ENCODE results near the gene SLC13A2.

The SLC13A2 gene

DNA sequence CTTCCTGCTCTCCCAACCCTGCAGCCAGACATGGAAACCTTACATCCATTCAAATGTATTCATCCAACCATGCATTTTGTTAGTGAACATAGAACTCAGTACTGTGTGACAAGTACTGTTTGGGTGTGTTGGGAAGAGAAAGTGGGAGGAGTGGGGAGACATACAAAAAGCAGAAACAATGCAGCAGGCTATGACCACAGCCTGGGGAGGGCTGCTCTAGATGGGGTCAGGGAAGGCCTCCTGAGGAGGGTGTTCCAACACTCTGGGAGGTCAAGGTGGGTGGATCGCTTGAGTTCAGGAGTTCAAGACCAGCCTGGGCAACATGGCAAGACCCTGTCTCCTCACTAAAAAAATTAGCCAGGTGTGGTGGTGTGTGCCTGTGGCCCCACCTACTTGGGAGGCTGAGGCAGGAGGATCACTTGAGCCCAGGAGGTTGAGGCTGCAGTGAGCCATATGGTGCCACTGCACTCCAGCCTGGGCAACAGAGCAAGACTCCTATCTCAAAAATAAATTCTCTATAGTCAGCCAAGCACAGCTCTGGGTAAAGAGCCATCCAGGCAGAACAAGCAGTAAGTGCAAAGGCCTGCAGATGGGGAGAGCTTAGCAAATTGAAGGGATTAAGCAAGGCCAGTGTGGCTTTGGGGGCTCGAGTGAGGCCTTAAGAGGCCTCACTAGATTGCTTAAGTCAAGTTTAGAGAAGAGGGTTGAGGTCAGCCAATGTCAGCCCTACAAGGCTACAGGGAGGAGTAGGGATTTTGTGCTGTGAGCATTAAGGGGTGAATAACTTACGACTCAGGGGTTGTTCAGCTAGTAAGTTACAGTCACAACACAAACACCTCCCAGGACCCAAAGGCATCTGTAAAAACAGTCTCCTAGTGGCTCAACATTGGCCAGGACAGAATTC lies 5.5 kb downstream of the SLC13A2 start:
- Histone ChIP-seq H4K91ac (ENCODE audit: low read length) (no peak overlapping the region), H2BK15ac (ENCODE audit: low read depth, poor library complexity, severe bottlenecking) (no peak overlapping the region), H3K4me2 (ENCODE audit: low read length, poor library complexity, severe bottlenecking) (no peak overlapping the region), H2BK5ac (ENCODE audit: low read depth, low read length, poor library complexity, severe bottlenecking) (no peak overlapping the region), H3K4ac (ENCODE audit: low read depth in 1 of 2, low read length in 2 of 2) (no peak overlapping the region), H2BK12ac (ENCODE audit: low read length in 2 of 2) (no peak overlapping the region), H3K4me3 (ENCODE audit: insufficient read depth in 1 of 2, low read depth in 1 of 2, low read length in 2 of 2) (no peak overlapping the region), H4K8ac (ENCODE audit: low read length) (no peak overlapping the region), H2AK5ac (ENCODE audit: low read length, severe bottlenecking) (no peak overlapping the region), H2BK120ac (ENCODE audit: low read depth, low read length) (no peak overlapping the region), H3K9ac (ENCODE audit: low read length) (no peak overlapping the region), H3K79me1 (replicated peaks; ENCODE audit: low read length, poor library complexity, severe bottlenecking) (no peaks in the 10 kb centered on the region), H3K9me3 (ENCODE audit: control insufficient read depth, low read length) (no peaks in the 10 kb centered on the region), H2AFZ (ENCODE audit: low read depth, low read length) (no peak overlapping the region), H3K18ac (ENCODE audit: low read depth in 1 of 2, low read length in 2 of 2) (no peak overlapping the region), H3K27ac (ENCODE audit: low read length, poor library complexity, severe bottlenecking) (no peak overlapping the region), H3K4me1 (ENCODE audit: control insufficient read depth, insufficient read depth, low read depth, low read length) (no peaks in the 10 kb centered on the region), H3K36me3 (ENCODE audit: control insufficient read depth in 1 of 2, insufficient read depth in 2 of 2, low read depth in 1 of 2, low read length in 2 of 2) (no peaks in the 10 kb centered on the region), H3K14ac (ENCODE audit: low read length in 2 of 2) (no peak overlapping the region), H3K23ac (ENCODE audit: low read length in 2 of 2) (no peak overlapping the region), H3K27me3 (ENCODE audit: control insufficient read depth in 1 of 2, insufficient read depth in 1 of 2, low read length in 2 of 2) (peaks cover 42 to 55% of the 10 kb centered on the region in 2 experiments)
- WGBS = 61% methylated on average over 2 of the region's 3 CpGs
- peak; percentile 16 for DNase-seq

DNA sequence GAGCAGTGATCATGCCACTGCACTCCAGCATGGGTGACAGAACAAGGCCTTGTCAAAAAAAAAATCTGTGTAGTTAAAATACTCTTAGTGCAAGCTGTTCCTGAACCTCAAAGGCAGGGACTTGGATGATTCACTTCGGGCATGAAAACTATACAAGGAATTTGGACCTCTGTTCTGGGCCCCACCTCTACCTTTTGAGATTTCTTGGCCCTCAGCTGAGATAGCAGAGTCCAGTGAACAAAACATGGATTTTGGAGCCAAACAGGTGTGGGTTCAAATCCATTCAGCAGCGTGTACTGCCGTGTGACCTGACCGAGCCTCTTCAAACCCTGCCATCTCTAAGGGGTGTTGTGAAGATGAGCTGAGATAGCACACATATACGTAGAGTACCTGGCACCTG lies 6.8 kb downstream of the SLC13A2 start:
- no peak overlapping the region for H3K4me2 ChIP-seq (ENCODE audit: low read length, poor library complexity, severe bottlenecking)
- no peak overlapping the region for H2AFZ ChIP-seq (ENCODE audit: low read depth, low read length)
- no peak overlapping the region for H3K4me3 ChIP-seq (ENCODE audit: insufficient read depth in 1 of 2, low read depth in 1 of 2, low read length in 2 of 2)
- H2BK15ac ChIP-seq (ENCODE audit: low read depth, poor library complexity, severe bottlenecking) = no peak overlapping the region
- no peak overlapping the region for H2BK12ac ChIP-seq (ENCODE audit: low read length in 2 of 2)
- H3K9ac ChIP-seq (ENCODE audit: low read length) = no peak overlapping the region
- H4K8ac ChIP-seq (ENCODE audit: low read length) = no peak overlapping the region
- no peak for DNase-seq
- H3K23ac ChIP-seq (ENCODE audit: low read length in 2 of 2) = no peak overlapping the region
- H3K4ac ChIP-seq (ENCODE audit: low read depth in 1 of 2, low read length in 2 of 2) = no peak overlapping the region
- H3K4me1 ChIP-seq (ENCODE audit: control insufficient read depth, insufficient read depth, low read depth, low read length) = no peaks in the 10 kb centered on the region
- H2AK5ac ChIP-seq (ENCODE audit: low read length, severe bottlenecking) = no peak overlapping the region
- H3K79me1 ChIP-seq (replicated peaks; ENCODE audit: low read length, poor library complexity, severe bottlenecking) = no peaks in the 10 kb centered on the region
- H3K14ac ChIP-seq (ENCODE audit: low read length in 2 of 2) = no peak overlapping the region
- no peak overlapping the region for H2BK5ac ChIP-seq (ENCODE audit: low read depth, low read length, poor library complexity, severe bottlenecking)
- H2BK120ac ChIP-seq (ENCODE audit: low read depth, low read length) = no peak overlapping the region
- H3K36me3 ChIP-seq (ENCODE audit: control insufficient read depth in 1 of 2, insufficient read depth in 2 of 2, low read depth in 1 of 2, low read length in 2 of 2) = no peaks in the 10 kb centered on the region
- H3K18ac ChIP-seq (ENCODE audit: low read depth in 1 of 2, low read length in 2 of 2) = no peak overlapping the region
- no peaks in the 10 kb centered on the region for H3K9me3 ChIP-seq (ENCODE audit: control insufficient read depth, low read length)
- no peak overlapping the region for H3K27ac ChIP-seq (ENCODE audit: low read length, poor library complexity, severe bottlenecking)
- 89% methylated on average over 5 of the region's 5 CpGs for WGBS
- H4K91ac ChIP-seq (ENCODE audit: low read length) = no peak overlapping the region
- peaks cover 42 to 55% of the 10 kb centered on the region in 2 experiments for H3K27me3 ChIP-seq (ENCODE audit: control insufficient read depth in 1 of 2, insufficient read depth in 1 of 2, low read length in 2 of 2)

DNA sequence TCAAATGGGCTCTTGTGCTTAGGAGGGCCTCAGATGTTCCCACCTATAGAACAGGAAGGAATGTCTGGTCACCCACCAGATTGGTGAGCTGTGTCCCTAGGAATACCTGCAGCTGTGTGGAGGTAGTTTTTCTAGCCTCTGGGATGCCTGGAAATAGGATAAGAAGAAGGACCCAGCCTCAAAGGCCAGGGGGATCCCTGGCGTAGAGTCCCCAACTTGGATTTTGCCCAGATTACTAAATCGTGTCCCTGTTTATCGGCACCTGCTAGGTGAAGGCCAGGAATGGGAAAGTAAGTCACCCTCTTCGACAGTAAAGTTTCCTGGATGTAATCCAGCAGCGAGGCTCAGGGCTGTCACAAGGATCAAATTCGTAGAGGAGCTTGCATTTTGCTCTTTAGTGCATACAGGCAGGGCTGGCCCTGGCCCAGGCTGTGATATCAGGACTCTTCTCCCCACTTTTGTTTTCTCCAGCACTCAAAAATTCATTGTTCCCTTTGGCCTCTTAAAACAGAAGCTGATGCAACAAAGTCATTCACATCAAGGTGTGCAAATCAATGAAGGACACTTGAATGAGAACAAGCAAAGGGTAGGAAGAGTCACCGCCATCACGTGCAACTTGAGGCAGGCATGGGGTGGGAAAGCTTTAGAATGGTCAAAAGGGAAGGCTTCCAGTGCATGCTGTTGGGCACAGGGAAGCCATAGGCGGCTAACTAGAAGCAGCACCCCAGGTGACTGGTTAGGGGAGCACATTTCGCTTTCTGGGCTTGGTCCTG lies 7.5 kb downstream of the SLC13A2 start:
- H2AK5ac ChIP-seq (ENCODE audit: low read length, severe bottlenecking) = no peak overlapping the region
- H3K79me1 ChIP-seq (replicated peaks; ENCODE audit: low read length, poor library complexity, severe bottlenecking) = no peaks in the 10 kb centered on the region
- H3K18ac ChIP-seq (ENCODE audit: low read depth in 1 of 2, low read length in 2 of 2) = no peak overlapping the region
- H2BK5ac ChIP-seq (ENCODE audit: low read depth, low read length, poor library complexity, severe bottlenecking) = no peak overlapping the region
- no peak overlapping the region for H3K4me3 ChIP-seq (ENCODE audit: insufficient read depth in 1 of 2, low read depth in 1 of 2, low read length in 2 of 2)
- H3K14ac ChIP-seq (ENCODE audit: low read length in 2 of 2) = no peak overlapping the region
- H2BK15ac ChIP-seq (ENCODE audit: low read depth, poor library complexity, severe bottlenecking) = no peak overlapping the region
- H2BK120ac ChIP-seq (ENCODE audit: low read depth, low read length) = no peak overlapping the region
- no peak overlapping the region for H3K9ac ChIP-seq (ENCODE audit: low read length)
- H2AFZ ChIP-seq (ENCODE audit: low read depth, low read length) = no peak overlapping the region
- H3K9me3 ChIP-seq (ENCODE audit: control insufficient read depth, low read length) = no peaks in the 10 kb centered on the region
- H3K36me3 ChIP-seq (ENCODE audit: control insufficient read depth in 1 of 2, insufficient read depth in 2 of 2, low read depth in 1 of 2, low read length in 2 of 2) = no peaks in the 10 kb centered on the region
- no peak overlapping the region for H3K27ac ChIP-seq (ENCODE audit: low read length, poor library complexity, severe bottlenecking)
- H3K4me1 ChIP-seq (ENCODE audit: control insufficient read depth, insufficient read depth, low read depth, low read length) = no peaks in the 10 kb centered on the region
- WGBS = 69% methylated on average over 10 of the region's 10 CpGs
- DNase-seq = no peak
- no peak overlapping the region for H4K8ac ChIP-seq (ENCODE audit: low read length)
- no peak overlapping the region for H3K4me2 ChIP-seq (ENCODE audit: low read length, poor library complexity, severe bottlenecking)
- H4K91ac ChIP-seq (ENCODE audit: low read length) = no peak overlapping the region
- H2BK12ac ChIP-seq (ENCODE audit: low read length in 2 of 2) = no peak overlapping the region
- peaks cover 35 to 52% of the 10 kb centered on the region in 2 experiments for H3K27me3 ChIP-seq (ENCODE audit: control insufficient read depth in 1 of 2, insufficient read depth in 1 of 2, low read length in 2 of 2)
- no peak overlapping the region for H3K23ac ChIP-seq (ENCODE audit: low read length in 2 of 2)
- H3K4ac ChIP-seq (ENCODE audit: low read depth in 1 of 2, low read length in 2 of 2) = no peak overlapping the region

DNA sequence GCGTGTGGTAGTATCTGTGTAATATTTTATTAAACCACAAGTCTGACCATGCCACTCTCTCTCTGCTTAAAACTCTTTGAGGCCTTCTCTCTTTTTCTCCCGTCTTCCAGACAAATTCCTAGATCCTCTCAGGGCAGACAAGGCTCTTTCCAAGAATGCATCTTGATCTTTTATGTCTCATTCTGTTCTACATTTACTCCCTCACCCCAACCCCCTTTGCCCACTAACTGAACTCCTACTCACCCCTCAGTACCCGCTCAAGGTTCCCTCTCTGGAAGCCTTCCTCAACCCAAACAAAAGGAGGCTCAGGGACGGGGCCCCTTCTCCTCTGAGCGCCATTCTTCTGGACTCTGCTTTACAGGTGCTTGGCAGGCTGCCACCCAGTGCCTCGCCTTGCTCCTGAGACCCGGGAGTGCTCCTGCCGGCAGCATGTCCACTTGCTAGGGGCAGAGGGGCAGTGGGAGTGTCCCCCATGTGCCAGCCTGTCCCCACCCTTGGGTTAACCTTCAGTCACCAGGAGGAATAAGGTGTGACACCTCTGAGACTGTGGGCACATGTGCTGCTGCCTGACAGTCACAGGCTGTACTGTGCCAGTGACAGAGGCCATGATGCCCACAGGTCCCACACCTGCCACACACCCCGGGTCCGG lies 9.2 kb downstream of the SLC13A2 start:
- H3K36me3 ChIP-seq (ENCODE audit: control insufficient read depth in 1 of 2, insufficient read depth in 2 of 2, low read depth in 1 of 2, low read length in 2 of 2) = no peaks in the 10 kb centered on the region
- no peak overlapping the region for H3K27ac ChIP-seq (ENCODE audit: low read length, poor library complexity, severe bottlenecking)
- DNase-seq = no peak
- H3K9ac ChIP-seq (ENCODE audit: low read length) = no peak overlapping the region
- no peak overlapping the region for H2BK12ac ChIP-seq (ENCODE audit: low read length in 2 of 2)
- H3K4me2 ChIP-seq (ENCODE audit: low read length, poor library complexity, severe bottlenecking) = no peak overlapping the region
- H4K8ac ChIP-seq (ENCODE audit: low read length) = no peak overlapping the region
- H2BK15ac ChIP-seq (ENCODE audit: low read depth, poor library complexity, severe bottlenecking) = no peak overlapping the region
- no peak overlapping the region for H3K18ac ChIP-seq (ENCODE audit: low read depth in 1 of 2, low read length in 2 of 2)
- no peak overlapping the region for H3K23ac ChIP-seq (ENCODE audit: low read length in 2 of 2)
- no peak overlapping the region for H4K91ac ChIP-seq (ENCODE audit: low read length)
- H2BK120ac ChIP-seq (ENCODE audit: low read depth, low read length) = no peak overlapping the region
- no peak overlapping the region for H2AK5ac ChIP-seq (ENCODE audit: low read length, severe bottlenecking)
- peaks cover 43 to 49% of the 10 kb centered on the region in 2 experiments for H3K27me3 ChIP-seq (ENCODE audit: control insufficient read depth in 1 of 2, insufficient read depth in 1 of 2, low read length in 2 of 2)
- H3K4ac ChIP-seq (ENCODE audit: low read depth in 1 of 2, low read length in 2 of 2) = no peak overlapping the region
- H2AFZ ChIP-seq (ENCODE audit: low read depth, low read length) = no peak overlapping the region
- 85% methylated on average over 10 of the region's 10 CpGs for WGBS
- peaks cover 3% of the 10 kb centered on the region for H3K4me1 ChIP-seq (ENCODE audit: control insufficient read depth, insufficient read depth, low read depth, low read length)
- no peak overlapping the region for H2BK5ac ChIP-seq (ENCODE audit: low read depth, low read length, poor library complexity, severe bottlenecking)
- H3K4me3 ChIP-seq (ENCODE audit: insufficient read depth in 1 of 2, low read depth in 1 of 2, low read length in 2 of 2) = no peak overlapping the region
- no peaks in the 10 kb centered on the region for H3K9me3 ChIP-seq (ENCODE audit: control insufficient read depth, low read length)
- H3K14ac ChIP-seq (ENCODE audit: low read length in 2 of 2) = no peak overlapping the region
- no peaks in the 10 kb centered on the region for H3K79me1 ChIP-seq (replicated peaks; ENCODE audit: low read length, poor library complexity, severe bottlenecking)
